Lower lobe of right lung (tissue), 2 donors: ENCODE results near the gene AMDHD1. TPM values are rescaled to one million over a fixed set of nuclear protein-coding genes. Genes with fewer than 3 reads are reported as not detected.

Source experiments
- ATAC-seq, 2 donors: fragments of 200-7000 bp; cut with Tn5 transposase; one replicate each; pipeline ENCODE4 v1.9.1; 2020 to 2022; ENCODE audit warnings: mild to moderate bottlenecking in 2 of 2, moderate library complexity in 2 of 2
- DNase-seq: peaks from one replicate; pipeline ENCODE4 v3.0.0-alpha.2; 2020
- H3K27ac ChIP-seq: fragments of 200-600 bp; one replicate; pipeline ENCODE4 v1.8.0; 2022
- H3K27me3 ChIP-seq: fragments of 200-600 bp; one replicate; pipeline ENCODE4 v1.8.0; 2022; ENCODE audit warnings: low read depth
- H3K36me3 ChIP-seq: fragments of 200-600 bp; one replicate; pipeline ENCODE4 v1.8.0; 2022; ENCODE audit warnings: mild to moderate bottlenecking
- H3K4me1 ChIP-seq: fragments of 200-600 bp; one replicate; pipeline ENCODE4 v1.8.0; 2022
- H3K4me3 ChIP-seq: fragments of 200-600 bp; one replicate; pipeline ENCODE4 v1.8.0; 2022; ENCODE audit warnings: mild to moderate bottlenecking
- H3K9me3 ChIP-seq: fragments of 200-600 bp; one replicate; pipeline ENCODE4 v1.8.0; 2022
- CTCF ChIP-seq: fragments of 200-600 bp; IDR thresholded peaks from one replicate; pipeline ENCODE4 v1.8.0; 2022; ENCODE audit warnings: antibody characterized with exemption, mild to moderate bottlenecking
- intact Hi-C: fragments of 100-400 bp; cut with DNase I; formaldehyde crosslinking; loops from one replicate; pipeline ENCODE4 v1.11.0; 2022
- total RNA-seq: library from RNA; stranded (reverse); fragmentation: NEBNext Ultra II Directional; extraction: Animal tissue kit (Norgen Biotek cat#: 25700); gene quantifications from one replicate; pipeline ENCODE4 v1.2.1, GENCODE V29; 2021
- donor health status: DM: no; HTN: yes; CAD: no; lungs with severe emphysema.

AMDHD1 gene
- total RNA-seq, 1 donor from 2014 or later = 1.8 TPM

- intact Hi-C loops = no loop called here
- ATAC-seq (peak; percentile 90 to 93), DNase-seq (no peak)
- H3K4me3 ChIP-seq = no peak overlapping the region
- H3K36me3 ChIP-seq = no peaks in the 10 kb centered on the region
- H3K9me3 ChIP-seq = no peaks in the 10 kb centered on the region
- H3K4me1 ChIP-seq = no peaks in the 10 kb centered on the region
- peak; percentile 77 for TF ChIP-seq CTCF
- no peak overlapping the region for H3K27ac ChIP-seq
- H3K27me3 ChIP-seq = no peaks in the 10 kb centered on the region
These were observed 24.7 kb upstream of the AMDHD1 start for GRCh38 chr12:95918194-95918993.

- Histone ChIP-seq H3K27me3 (no peaks in the 10 kb centered on the region), H3K36me3 (no peaks in the 10 kb centered on the region), H3K27ac (no peak overlapping the region), H3K4me1 (no peaks in the 10 kb centered on the region), H3K9me3 (no peaks in the 10 kb centered on the region), H3K4me3 (no peak overlapping the region)
- TF ChIP-seq CTCF = no peak
- DNase-seq = no peak
- intact Hi-C loops = no loop called here
- peak in 1 of 2 donors; percentile 48 for ATAC-seq
These were observed 24.0 kb upstream of the AMDHD1 start for GRCh38 chr12:95919110-95919509.

- ATAC-seq (no peak), DNase-seq (no peak)
- Histone ChIP-seq H3K27ac (no peak overlapping the region), H3K4me3 (no peak overlapping the region), H3K4me1 (no peaks in the 10 kb centered on the region), H3K36me3 (no peaks in the 10 kb centered on the region), H3K9me3 (no peaks in the 10 kb centered on the region), H3K27me3 (no peaks in the 10 kb centered on the region)
- no peak for TF ChIP-seq CTCF
- intact Hi-C loops = no loop called here
These were observed 20.9 kb upstream of the AMDHD1 start for GRCh38 chr12:95922231-95922630.

- Histone ChIP-seq H3K9me3 (no peaks in the 10 kb centered on the region), H3K4me3 (no peak overlapping the region), H3K4me1 (peaks cover 7% of the 10 kb centered on the region), H3K36me3 (no peaks in the 10 kb centered on the region), H3K27me3 (no peaks in the 10 kb centered on the region), H3K27ac (no peak overlapping the region)
- intact Hi-C loops = no loop called here
- DNase-seq (no peak), ATAC-seq (no peak)
- TF ChIP-seq CTCF = no peak
These were observed 2.6 kb upstream of the AMDHD1 start for GRCh38 chr12:95940514-95940913.

GRCh38 chr12:95942101-95942523 is 1.0 kb upstream of the AMDHD1 start:
- no peaks in the 10 kb centered on the region for H3K36me3 ChIP-seq
- peaks cover 7% of the 10 kb centered on the region for H3K4me1 ChIP-seq
- H3K9me3 ChIP-seq = no peaks in the 10 kb centered on the region
- ATAC-seq (no peak), DNase-seq (no peak)
- peak overlapping the region; percentile 94 for H3K4me3 ChIP-seq
- H3K27me3 ChIP-seq = no peaks in the 10 kb centered on the region
- no peak for TF ChIP-seq CTCF
- intact Hi-C loops = no loop called here
- peak overlapping the region; percentile 84 for H3K27ac ChIP-seq
